Fibroblast of lung (primary cell): ENCODE results near the gene TDRD1.

Source experiments
- EZH2 ChIP-seq: IDR thresholded peaks from 2 replicates; pipeline ENCODE4 v1.5.1; 2012; ENCODE audit warnings: low read length, control low read depth, mild to moderate bottlenecking; ENCODE audit errors: missing control alignments
- TF ChIP-seq, protein P1 (sequence below), 2 donors: IDR thresholded peaks in 1 of 2; conservative IDR thresholded peaks in 1 of 2; 1 replicate in 1 of 2; 2 replicates in 1 of 2; pipeline ENCODE4 v1.5.1; 2011 to 2012; ENCODE audit warnings: low read length in 2 of 2, control low read depth in 1 of 2, inconsistent platforms in 1 of 2, low read depth in 1 of 2, mild to moderate bottlenecking in 1 of 2

DNA sequence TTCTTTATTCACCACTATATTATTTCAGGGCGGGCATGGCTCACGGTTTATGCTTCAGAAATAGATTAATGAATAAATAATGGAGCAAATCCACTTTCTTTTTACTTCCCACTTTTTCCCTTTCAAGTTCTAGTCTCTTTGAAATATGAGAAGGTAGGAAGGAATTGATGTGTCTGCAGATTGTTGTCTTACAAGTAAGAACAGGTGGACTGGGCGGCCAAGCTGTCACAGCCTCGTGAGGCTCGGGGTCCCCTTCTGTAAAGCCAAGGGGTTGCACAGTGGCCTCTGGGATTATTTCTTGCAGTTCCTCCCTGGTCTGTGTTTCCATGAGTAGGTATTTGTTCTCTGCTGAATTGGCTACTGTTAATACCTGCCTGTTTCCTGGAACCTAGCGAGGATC is 71.1 kb downstream of the TDRD1 start:
- TF ChIP-seq, protein P1, sequence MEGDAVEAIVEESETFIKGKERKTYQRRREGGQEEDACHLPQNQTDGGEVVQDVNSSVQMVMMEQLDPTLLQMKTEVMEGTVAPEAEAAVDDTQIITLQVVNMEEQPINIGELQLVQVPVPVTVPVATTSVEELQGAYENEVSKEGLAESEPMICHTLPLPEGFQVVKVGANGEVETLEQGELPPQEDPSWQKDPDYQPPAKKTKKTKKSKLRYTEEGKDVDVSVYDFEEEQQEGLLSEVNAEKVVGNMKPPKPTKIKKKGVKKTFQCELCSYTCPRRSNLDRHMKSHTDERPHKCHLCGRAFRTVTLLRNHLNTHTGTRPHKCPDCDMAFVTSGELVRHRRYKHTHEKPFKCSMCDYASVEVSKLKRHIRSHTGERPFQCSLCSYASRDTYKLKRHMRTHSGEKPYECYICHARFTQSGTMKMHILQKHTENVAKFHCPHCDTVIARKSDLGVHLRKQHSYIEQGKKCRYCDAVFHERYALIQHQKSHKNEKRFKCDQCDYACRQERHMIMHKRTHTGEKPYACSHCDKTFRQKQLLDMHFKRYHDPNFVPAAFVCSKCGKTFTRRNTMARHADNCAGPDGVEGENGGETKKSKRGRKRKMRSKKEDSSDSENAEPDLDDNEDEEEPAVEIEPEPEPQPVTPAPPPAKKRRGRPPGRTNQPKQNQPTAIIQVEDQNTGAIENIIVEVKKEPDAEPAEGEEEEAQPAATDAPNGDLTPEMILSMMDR (conservative IDR thresholded peaks at IDR 0.05 in 1 of 2, IDR thresholded peaks at IDR 0.05 in 1 of 2; ENCODE audit: low read depth in 1 of 2, low read length in 2 of 2), result no peak
- TF ChIP-seq EZH2, result no peak
